HCT116 (cell line): Measurements from ENCODE around the gene NHLRC1. TPM values are rescaled to one million over a fixed set of nuclear protein-coding genes. Genes with fewer than 3 reads are reported as not detected.

ENCODE experiments used
- ATAC-seq: fragments of 200-7000 bp; cut with Tn5 transposase; 2 replicates; pipeline ENCODE4 v1.9.1; 2020; ENCODE audit warnings: mild to moderate bottlenecking, moderate library complexity
- BruUV-seq: library from RNA; stranded (reverse); fragments of 400-500 nt; replicated peaks from 2 replicates; lab custom pipeline; 2021; lab: Mats Ljungman, UMichigan
- CTCF ChIA-PET: fragments of 300-600 bp; sonication (Branson Sonifier 250); formaldehyde crosslinking; loops from one replicate; lab custom pipeline; 2021; ENCODE audit warnings: antibody characterized with exemption; lab: Charles Lee
- POLR2A ChIA-PET: fragments of 300-600, 350-600 bp; sonication (Branson Sonifier 250); formaldehyde crosslinking; loops from one replicate; lab custom pipeline; 2021; ENCODE audit warnings: antibody characterized with exemption; lab: Charles Lee
- RAD21 ChIA-PET, 2 experiments: fragments of 300-600 bp; sonication (Branson Sonifier 250); formaldehyde crosslinking; loops; one replicate each; lab custom pipeline; 2023; ENCODE audit warnings: low total read pairs in 2 of 2; ENCODE audit not compliant: uncharacterized antibody in 2 of 2, unreplicated experiment in 2 of 2, low non-redundant PET in 1 of 2; lab: Charles Lee
- DNase-seq: peaks from one replicate; pipeline ENCODE4 v3.0.0-alpha.2; 2010; ENCODE audit warnings: low read depth, low spot score
- H2AFZ ChIP-seq: fragments of 200-600 bp; shearing (Covaris generic), sonication (generic); 2 replicates; pipeline ENCODE4 v1.6.1; 2017; ENCODE audit warnings: low read depth, mixed run types, mixed read lengths, antibody characterized with exemption, low read length; ENCODE audit not compliant: poor library complexity, severe bottlenecking
- H3K27ac ChIP-seq: 2 replicates; pipeline ENCODE4 v1.5.1; 2012; ENCODE audit warnings: low read depth, low read length
- H3K27me3 ChIP-seq: fragments of 200-600 bp; sonication (generic); 2 replicates; pipeline ENCODE4 v1.6.1; 2016; ENCODE audit warnings: mixed run types, low read length, mixed read lengths; ENCODE audit not compliant: insufficient read depth
- H3K36me3 ChIP-seq, 2 experiments: fragments of 200-500 bp in 1 of 2; fragments of 200-600 bp in 1 of 2; sonication (Bioruptor generic) in 1 of 2; sonication (generic) in 1 of 2; 2 replicates each; pipeline versions ENCODE4 v1.5.1 to v1.6.1; 2014 to 2016; ENCODE audit warnings: low read length in 2 of 2, inconsistent platforms in 1 of 2, mixed read lengths in 1 of 2, mixed run types in 1 of 2; ENCODE audit not compliant: insufficient read depth in 2 of 2, control insufficient read depth in 1 of 2
- H3K4me1 ChIP-seq, 2 experiments: fragments of 200-600 bp in 1 of 2; sonication (generic) in 1 of 2; 2 replicates each; pipeline versions ENCODE4 v1.5.1 to v1.6.1; 2012 to 2017; ENCODE audit warnings: low read length in 2 of 2, inconsistent platforms in 1 of 2, mild to moderate bottlenecking in 1 of 2, mixed read lengths in 1 of 2, mixed run types in 1 of 2, moderate library complexity in 1 of 2; ENCODE audit not compliant: insufficient read depth in 2 of 2, control insufficient read depth in 1 of 2
- H3K4me2 ChIP-seq: fragments of 200-600 bp; sonication (generic); 2 replicates; pipeline ENCODE4 v1.6.1; 2017; ENCODE audit warnings: mixed run types, low read length, mixed read lengths
- H3K4me3 ChIP-seq, 2 experiments: fragments of 200-600 bp in 1 of 2; sonication (generic) in 1 of 2; replicated peaks in 1 of 2; 2 replicates each; pipeline ENCODE4 v1.5.1; 2011 to 2016; ENCODE audit warnings: low read length in 2 of 2, control low read depth in 1 of 2, low read depth in 1 of 2, mild to moderate bottlenecking in 1 of 2, mixed read lengths in 1 of 2, mixed run types in 1 of 2
- H3K79me2 ChIP-seq: fragments of 200-600 bp; sonication (generic); 2 replicates; pipeline ENCODE4 v1.6.1; 2017; ENCODE audit warnings: mild to moderate bottlenecking, mixed run types, low read length, moderate library complexity, mixed read lengths; ENCODE audit not compliant: insufficient read depth
- H3K9ac ChIP-seq: fragments of 200-600 bp; sonication (generic); 2 replicates; pipeline ENCODE4 v1.6.1; 2016; ENCODE audit warnings: low read length, mixed read lengths
- H3K9me2 ChIP-seq: fragments of 200-600 bp; sonication (generic), shearing (Covaris generic); 2 replicates; pipeline ENCODE4 v1.6.1; 2017; ENCODE audit warnings: mixed run types, mild to moderate bottlenecking, moderate library complexity; ENCODE audit not compliant: insufficient read depth
- H3K9me3 ChIP-seq, 2 experiments: fragments of 200-500 bp in 1 of 2; fragments of 200-600 bp in 1 of 2; sonication (Bioruptor generic) in 1 of 2; sonication (generic) in 1 of 2; 2 replicates each; pipeline ENCODE4 v1.6.1; 2014 to 2017; ENCODE audit warnings: low read length in 2 of 2, mixed read lengths in 2 of 2, inconsistent platforms in 1 of 2, low read depth in 1 of 2, mild to moderate bottlenecking in 1 of 2, mixed run types in 1 of 2, moderate library complexity in 1 of 2; ENCODE audit not compliant: control insufficient read depth in 1 of 2, insufficient read depth in 1 of 2
- H4K20me1 ChIP-seq: fragments of 200-600 bp; sonication (generic), shearing (Covaris generic); 2 replicates; pipeline ENCODE4 v1.6.1; 2017; ENCODE audit warnings: mixed run types, mild to moderate bottlenecking, moderate library complexity; ENCODE audit not compliant: insufficient read depth
- ELF1 ChIP-seq: IDR thresholded peaks from 2 replicates; pipeline ENCODE4 v1.6.1; 2012; ENCODE audit warnings: low read depth, borderline replicate concordance
- FOSL1 ChIP-seq: IDR thresholded peaks from 2 replicates; pipeline ENCODE4 v1.6.1; 2012; ENCODE audit warnings: low read depth
- JUND ChIP-seq: IDR thresholded peaks from 2 replicates; pipeline ENCODE4 v1.6.1; 2012
- POLR2A ChIP-seq: IDR thresholded peaks from 2 replicates; pipeline ENCODE4 v1.7.0; 2011; ENCODE audit warnings: borderline replicate concordance; ENCODE audit not compliant: insufficient read depth, insufficient read length; ENCODE audit errors: extremely low read depth
- POLR2AphosphoS5 ChIP-seq: IDR thresholded peaks from 2 replicates; pipeline ENCODE4 v1.6.1; 2011; ENCODE audit warnings: mild to moderate bottlenecking, low read depth, low read length, moderate library complexity
- SIN3A ChIP-seq: IDR thresholded peaks from 2 replicates; pipeline ENCODE4 v1.6.1; 2012; ENCODE audit warnings: low read depth
- intact Hi-C: fragments of 100-400 bp; cut with micrococcal nuclease; formaldehyde crosslinking; loops from 2 replicates; pipeline ENCODE4 v1.10.0; 2022
- total RNA-seq: library from RNA; stranded (reverse); gene quantifications from one replicate; pipeline ENCODE4 v1.2.1, GENCODE V29; 2021; ENCODE audit not compliant: unreplicated experiment
- TF ChIP-seq, protein P1 (sequence below): IDR thresholded peaks from 2 replicates; pipeline ENCODE4 v1.6.1; 2012
- TF ChIP-seq, protein P2 (sequence below): IDR thresholded peaks from 2 replicates; pipeline ENCODE4 v1.6.1; 2012; ENCODE audit warnings: low read depth
- TF ChIP-seq, protein P3 (sequence below): IDR thresholded peaks from 2 replicates; pipeline ENCODE4 v1.6.1; 2012

NHLRC1 gene
- total RNA-seq, 1 experiment from 2014 or later, result not detected

DNA sequence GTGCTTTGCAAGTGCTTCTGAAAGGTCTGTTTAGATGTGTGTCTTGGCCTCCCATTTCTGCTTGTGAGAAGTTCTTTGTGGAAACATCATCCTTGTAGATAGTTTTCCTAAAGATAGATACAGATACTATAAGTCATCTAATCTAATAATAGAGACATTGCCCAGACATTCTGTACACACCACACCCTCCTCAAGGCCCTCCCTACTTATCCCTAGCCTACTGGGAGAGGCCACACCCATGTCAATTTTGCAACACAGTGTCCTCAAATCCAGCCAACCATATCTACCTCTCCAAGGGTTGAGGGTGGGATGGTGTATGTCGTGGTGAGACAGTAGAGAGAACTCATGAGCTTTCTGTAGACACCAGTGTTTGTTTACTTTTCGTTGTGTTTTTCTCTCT lies 39.0 kb upstream of the NHLRC1 start:
- RAD21 ChIA-PET, result no interaction called here
- DNase-seq (no peak), ATAC-seq (no peak)
- no peaks in the 10 kb centered on the region for H4K20me1 ChIP-seq
- no TSS peak for BruUV-seq
- CTCF ChIA-PET, result no interaction called here
- H3K9ac ChIP-seq, result no peak overlapping the region
- no peaks in the 10 kb centered on the region for H3K79me2 ChIP-seq
- peaks cover 2 to 16% of the 10 kb centered on the region in 2 experiments; a peak in 2 of 4 replicates for H3K36me3 ChIP-seq
- H3K4me1 ChIP-seq, result peaks cover 2 to 4% of the 10 kb centered on the region in 2 experiments; a peak in 3 of 4 replicates
- no peak overlapping the region for H3K4me2 ChIP-seq
- no peaks in the 10 kb centered on the region for H3K27me3 ChIP-seq
- POLR2A ChIA-PET, result no interaction called here
- TF ChIP-seq, protein P1, sequence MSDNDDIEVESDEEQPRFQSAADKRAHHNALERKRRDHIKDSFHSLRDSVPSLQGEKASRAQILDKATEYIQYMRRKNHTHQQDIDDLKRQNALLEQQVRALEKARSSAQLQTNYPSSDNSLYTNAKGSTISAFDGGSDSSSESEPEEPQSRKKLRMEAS, result no peak
- TF ChIP-seq JUND (no peak), FOSL1 (no peak), POLR2AphosphoS5 (no peak), POLR2A (no peak), SIN3A (no peak), ELF1 (no peak)
- TF ChIP-seq, protein P2, sequence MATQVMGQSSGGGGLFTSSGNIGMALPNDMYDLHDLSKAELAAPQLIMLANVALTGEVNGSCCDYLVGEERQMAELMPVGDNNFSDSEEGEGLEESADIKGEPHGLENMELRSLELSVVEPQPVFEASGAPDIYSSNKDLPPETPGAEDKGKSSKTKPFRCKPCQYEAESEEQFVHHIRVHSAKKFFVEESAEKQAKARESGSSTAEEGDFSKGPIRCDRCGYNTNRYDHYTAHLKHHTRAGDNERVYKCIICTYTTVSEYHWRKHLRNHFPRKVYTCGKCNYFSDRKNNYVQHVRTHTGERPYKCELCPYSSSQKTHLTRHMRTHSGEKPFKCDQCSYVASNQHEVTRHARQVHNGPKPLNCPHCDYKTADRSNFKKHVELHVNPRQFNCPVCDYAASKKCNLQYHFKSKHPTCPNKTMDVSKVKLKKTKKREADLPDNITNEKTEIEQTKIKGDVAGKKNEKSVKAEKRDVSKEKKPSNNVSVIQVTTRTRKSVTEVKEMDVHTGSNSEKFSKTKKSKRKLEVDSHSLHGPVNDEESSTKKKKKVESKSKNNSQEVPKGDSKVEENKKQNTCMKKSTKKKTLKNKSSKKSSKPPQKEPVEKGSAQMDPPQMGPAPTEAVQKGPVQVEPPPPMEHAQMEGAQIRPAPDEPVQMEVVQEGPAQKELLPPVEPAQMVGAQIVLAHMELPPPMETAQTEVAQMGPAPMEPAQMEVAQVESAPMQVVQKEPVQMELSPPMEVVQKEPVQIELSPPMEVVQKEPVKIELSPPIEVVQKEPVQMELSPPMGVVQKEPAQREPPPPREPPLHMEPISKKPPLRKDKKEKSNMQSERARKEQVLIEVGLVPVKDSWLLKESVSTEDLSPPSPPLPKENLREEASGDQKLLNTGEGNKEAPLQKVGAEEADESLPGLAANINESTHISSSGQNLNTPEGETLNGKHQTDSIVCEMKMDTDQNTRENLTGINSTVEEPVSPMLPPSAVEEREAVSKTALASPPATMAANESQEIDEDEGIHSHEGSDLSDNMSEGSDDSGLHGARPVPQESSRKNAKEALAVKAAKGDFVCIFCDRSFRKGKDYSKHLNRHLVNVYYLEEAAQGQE, result no peak
- TF ChIP-seq, protein P3, sequence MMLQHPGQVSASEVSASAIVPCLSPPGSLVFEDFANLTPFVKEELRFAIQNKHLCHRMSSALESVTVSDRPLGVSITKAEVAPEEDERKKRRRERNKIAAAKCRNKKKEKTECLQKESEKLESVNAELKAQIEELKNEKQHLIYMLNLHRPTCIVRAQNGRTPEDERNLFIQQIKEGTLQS, result no peak
- H3K9me3 ChIP-seq, result no peaks in the 10 kb centered on the region
- no peak overlapping the region for H3K27ac ChIP-seq
- no peak overlapping the region for H2AFZ ChIP-seq
- intact Hi-C loops, result no loop called here
- no peak overlapping the region for H3K4me3 ChIP-seq
- H3K9me2 ChIP-seq, result no peaks in the 10 kb centered on the region
